ENCODE data around the gene CD2AP. TPM values are rescaled to one million over a fixed set of nuclear protein-coding genes. Genes with fewer than 3 reads are reported as not detected.

CD2AP gene
- total RNA-seq, 1 donor from 2014 or later: 12.5 TPM

GRCh38 chr6:47573109-47573508 lies 95.5 kb downstream of the CD2AP start:
- no peak for DNase-seq (ENCODE audit: low read depth, low spot score)
- H3K4me1 Mint-ChIP-seq: no peaks in the 10 kb centered on the region
- H3K36me3 Mint-ChIP-seq (ENCODE audit: low read depth): no peaks in the 10 kb centered on the region
- TF ChIP-seq, protein P1, sequence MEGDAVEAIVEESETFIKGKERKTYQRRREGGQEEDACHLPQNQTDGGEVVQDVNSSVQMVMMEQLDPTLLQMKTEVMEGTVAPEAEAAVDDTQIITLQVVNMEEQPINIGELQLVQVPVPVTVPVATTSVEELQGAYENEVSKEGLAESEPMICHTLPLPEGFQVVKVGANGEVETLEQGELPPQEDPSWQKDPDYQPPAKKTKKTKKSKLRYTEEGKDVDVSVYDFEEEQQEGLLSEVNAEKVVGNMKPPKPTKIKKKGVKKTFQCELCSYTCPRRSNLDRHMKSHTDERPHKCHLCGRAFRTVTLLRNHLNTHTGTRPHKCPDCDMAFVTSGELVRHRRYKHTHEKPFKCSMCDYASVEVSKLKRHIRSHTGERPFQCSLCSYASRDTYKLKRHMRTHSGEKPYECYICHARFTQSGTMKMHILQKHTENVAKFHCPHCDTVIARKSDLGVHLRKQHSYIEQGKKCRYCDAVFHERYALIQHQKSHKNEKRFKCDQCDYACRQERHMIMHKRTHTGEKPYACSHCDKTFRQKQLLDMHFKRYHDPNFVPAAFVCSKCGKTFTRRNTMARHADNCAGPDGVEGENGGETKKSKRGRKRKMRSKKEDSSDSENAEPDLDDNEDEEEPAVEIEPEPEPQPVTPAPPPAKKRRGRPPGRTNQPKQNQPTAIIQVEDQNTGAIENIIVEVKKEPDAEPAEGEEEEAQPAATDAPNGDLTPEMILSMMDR (conservative IDR thresholded peaks at IDR 0.05): no peak
- no peaks in the 10 kb centered on the region for H3K27me3 Mint-ChIP-seq (ENCODE audit: low read depth)
- H3K9me3 Mint-ChIP-seq: no peaks in the 10 kb centered on the region
- H3K4me3 Mint-ChIP-seq: no peak overlapping the region
- no peak overlapping the region for H3K27ac Mint-ChIP-seq (ENCODE audit: unreplicated experiment)

- no peaks in the 10 kb centered on the region for H3K36me3 Mint-ChIP-seq (ENCODE audit: low read depth)
- no peaks in the 10 kb centered on the region for H3K27me3 Mint-ChIP-seq (ENCODE audit: low read depth)
- no peaks in the 10 kb centered on the region for H3K4me1 Mint-ChIP-seq
- TF ChIP-seq, protein P1 (conservative IDR thresholded peaks at IDR 0.05): no peak
- H3K27ac Mint-ChIP-seq (ENCODE audit: unreplicated experiment): no peak overlapping the region
- DNase-seq (ENCODE audit: low read depth, low spot score): no peak
- no peaks in the 10 kb centered on the region for H3K9me3 Mint-ChIP-seq
- no peak overlapping the region for H3K4me3 Mint-ChIP-seq
Observed at GRCh38 chr6:47574789-47575188, 97.2 kb downstream of the CD2AP start.

DNA sequence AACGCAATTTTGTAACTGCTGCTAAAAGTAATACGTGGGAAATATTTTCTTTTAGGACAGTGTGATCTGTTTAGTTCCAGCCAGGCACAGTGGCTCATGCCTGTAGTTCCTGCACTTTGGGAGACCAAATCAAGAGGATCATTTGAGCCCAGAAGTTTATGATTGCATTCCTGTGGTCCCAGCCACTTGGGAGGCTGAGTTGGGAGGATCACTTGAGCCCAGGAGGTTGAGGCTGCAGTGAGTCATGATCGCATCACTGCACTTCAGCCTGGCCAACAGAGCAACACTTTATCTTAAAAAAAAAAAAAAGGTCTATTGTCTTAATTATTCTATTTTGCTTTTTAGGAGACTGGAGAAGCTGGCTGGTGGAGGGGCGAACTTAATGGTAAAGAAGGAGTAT lies 101.5 kb downstream of the CD2AP start:
- no peaks in the 10 kb centered on the region for H3K9me3 Mint-ChIP-seq
- TF ChIP-seq, protein P1 (conservative IDR thresholded peaks at IDR 0.05): no peak
- no peak overlapping the region for H3K27ac Mint-ChIP-seq (ENCODE audit: unreplicated experiment)
- H3K4me1 Mint-ChIP-seq: no peaks in the 10 kb centered on the region
- H3K27me3 Mint-ChIP-seq (ENCODE audit: low read depth): no peaks in the 10 kb centered on the region
- H3K36me3 Mint-ChIP-seq (ENCODE audit: low read depth): peaks cover 9% of the 10 kb centered on the region
- H3K4me3 Mint-ChIP-seq: no peak overlapping the region
- no peak for DNase-seq (ENCODE audit: low read depth, low spot score)

DNA sequence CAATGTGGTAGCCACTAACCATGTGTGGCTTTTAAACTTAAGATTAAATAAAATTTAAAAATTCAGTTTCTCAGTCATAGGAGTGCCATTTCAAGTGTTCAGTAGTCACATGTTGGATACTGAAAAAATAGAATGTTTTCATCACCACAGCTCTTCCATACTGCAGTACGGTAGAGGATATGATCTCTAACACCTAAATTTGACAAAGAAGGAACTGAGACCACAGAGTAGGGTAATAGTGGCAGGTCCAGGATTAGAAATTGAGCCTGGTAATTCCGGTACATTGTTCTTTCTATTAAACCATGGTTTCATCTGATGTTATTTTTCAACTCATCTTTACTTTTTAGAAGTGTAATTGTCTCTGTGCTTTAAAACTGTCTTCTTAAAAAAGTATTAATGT lies 104.0 kb downstream of the CD2AP start:
- Mint-ChIP-seq H3K4me1 (no peaks in the 10 kb centered on the region), H3K27ac (ENCODE audit: unreplicated experiment) (no peak overlapping the region), H3K36me3 (ENCODE audit: low read depth) (peaks cover 19% of the 10 kb centered on the region), H3K27me3 (ENCODE audit: low read depth) (no peaks in the 10 kb centered on the region), H3K4me3 (no peak overlapping the region), H3K9me3 (no peaks in the 10 kb centered on the region)
- DNase-seq (ENCODE audit: low read depth, low spot score): no peak
- TF ChIP-seq, protein P1 (conservative IDR thresholded peaks at IDR 0.05): no peak

GRCh38 chr6:47587493-47587892 lies 109.9 kb downstream of the CD2AP start:
- H3K27ac Mint-ChIP-seq (ENCODE audit: unreplicated experiment): no peak overlapping the region
- peaks cover 28% of the 10 kb centered on the region for H3K36me3 Mint-ChIP-seq (ENCODE audit: low read depth)
- peaks cover 5% of the 10 kb centered on the region for H3K4me1 Mint-ChIP-seq
- H3K4me3 Mint-ChIP-seq: no peak overlapping the region
- H3K27me3 Mint-ChIP-seq (ENCODE audit: low read depth): no peaks in the 10 kb centered on the region
- no peak for DNase-seq (ENCODE audit: low read depth, low spot score)
- H3K9me3 Mint-ChIP-seq: no peaks in the 10 kb centered on the region
- TF ChIP-seq, protein P1 (conservative IDR thresholded peaks at IDR 0.05): no peak

Measured in neural crest cell (in vitro differentiated cells).